Cerebellar nuclear complex (tissue), 1 donor: Measurements from ENCODE around the gene DDX51.
"Not testable (repeated sequence)": the region's sequence is repeated elsewhere in the genome, so short reads cannot be mapped to it uniquely, and the experiment has no call there.

Source experiments
- DNase-seq, 2 experiments: peaks; one replicate each; lab custom pipeline; 2025; lab: John Stamatoyannopoulos, UW

DDX51 gene

GRCh38 chr12:132115500-132115899 lies 28.6 kb downstream of the DDX51 start:
- no peak for DNase-seq

- no peak for DNase-seq
Observed at GRCh38 chr12:132114667-132115066, 29.5 kb downstream of the DDX51 start.

- no peak for DNase-seq
Observed at GRCh38 chr12:132111654-132112304, 32.3 kb downstream of the DDX51 start.

- no peak for DNase-seq
Observed at GRCh38 chr12:132110677-132111076, 33.4 kb downstream of the DDX51 start.

GRCh38 chr12:132109741-132110140 lies 34.4 kb downstream of the DDX51 start:
- no peak for DNase-seq

GRCh38 chr12:132108211-132108832 lies 35.8 kb downstream of the DDX51 start:
- no peak for DNase-seq

GRCh38 chr12:132106921-132107320 lies 37.2 kb downstream of the DDX51 start:
- no peak for DNase-seq

- DNase-seq: no peak
Observed at GRCh38 chr12:132105467-132105866, 38.7 kb downstream of the DDX51 start.

- no peak for DNase-seq
Observed at GRCh38 chr12:132103542-132104308, 40.4 kb downstream of the DDX51 start.

- not testable (repeated sequence) for DNase-seq
Observed at GRCh38 chr12:132103072-132103471, 41.0 kb downstream of the DDX51 start.

GRCh38 chr12:132102297-132102696 lies 41.8 kb downstream of the DDX51 start:
- no peak for DNase-seq

GRCh38 chr12:132100306-132101065 lies 43.6 kb downstream of the DDX51 start:
- no peak for DNase-seq

- DNase-seq: no peak
Observed at GRCh38 chr12:132099739-132100138, 44.4 kb downstream of the DDX51 start.

- DNase-seq: no peak
Observed at GRCh38 chr12:132095520-132096409, 48.4 kb downstream of the DDX51 start.

- DNase-seq: no peak
Observed at GRCh38 chr12:132094269-132094891, 49.7 kb downstream of the DDX51 start.

GRCh38 chr12:132089407-132089910 lies 54.7 kb downstream of the DDX51 start:
- DNase-seq: no peak
